Measurements from ENCODE around the gene PTPRE.

GRCh38 chr10:127913368-127913759, 6.5 kb downstream of the PTPRE start:
- no peak for TF ChIP-seq CTCF (IDR thresholded peaks at IDR 0.05; ENCODE audit: low read depth, low read length)
- no peak for TF ChIP-seq EZH2phosphoT487 (IDR thresholded peaks at IDR 0.05; ENCODE audit: low read depth)
